HEK293 (cell line): Measurements from ENCODE around the gene AGAP3.

Experiments
- CTCF ChIP-seq: fragments of 450-650 bp; formaldehyde crosslinking; IDR thresholded peaks from 2 replicates; pipeline ENCODE4 v1.5.1; 2016; ENCODE audit warnings: missing biosample characterization, missing genetic modification characterization
- HOXD13 ChIP-seq: sonication (generic); formaldehyde crosslinking; IDR thresholded peaks from 2 replicates; pipeline ENCODE4 v1.8.0; 2022; ENCODE audit warnings: missing genetic modification reagents, borderline replicate concordance
- MEIS1 ChIP-seq: sonication (generic); formaldehyde crosslinking; IDR thresholded peaks from 2 replicates; pipeline ENCODE4 v1.8.1; 2022; ENCODE audit warnings: missing genetic modification reagents, mild to moderate bottlenecking, borderline replicate concordance
- OSR2 ChIP-seq: fragments of 450-650 bp; formaldehyde crosslinking; IDR thresholded peaks from 2 replicates; pipeline ENCODE4 v1.5.1; 2016; ENCODE audit warnings: missing biosample characterization, missing genetic modification characterization
- SALL2 ChIP-seq: fragments of 450-650 bp; formaldehyde crosslinking; IDR thresholded peaks from 2 replicates; pipeline ENCODE4 v1.5.0; 2017; ENCODE audit warnings: missing biosample characterization, mild to moderate bottlenecking, missing genetic modification characterization, borderline replicate concordance
- YY2 ChIP-seq: fragments of 450-650 bp; formaldehyde crosslinking; IDR thresholded peaks from 2 replicates; pipeline ENCODE4 v1.5.1; 2016; ENCODE audit warnings: missing biosample characterization, missing genetic modification characterization
- ZBTB20 ChIP-seq: fragments of 450-650 bp; formaldehyde crosslinking; IDR thresholded peaks from 2 replicates; pipeline ENCODE4 v1.5.1; 2016; ENCODE audit warnings: missing biosample characterization, missing genetic modification characterization
- ZBTB8A ChIP-seq: fragments of 450-650 bp; formaldehyde crosslinking; IDR thresholded peaks from 2 replicates; pipeline ENCODE4 v1.5.1; 2016; ENCODE audit warnings: missing biosample characterization, missing genetic modification characterization
- ZFP37 ChIP-seq: fragments of 450-650 bp; formaldehyde crosslinking; IDR thresholded peaks from 2 replicates; pipeline ENCODE4 v1.5.1; 2016; ENCODE audit warnings: missing biosample characterization, missing genetic modification characterization
- ZNF280C ChIP-seq: fragments of 450-650 bp; formaldehyde crosslinking; IDR thresholded peaks from 2 replicates; pipeline ENCODE4 v1.5.1; 2016; ENCODE audit warnings: missing biosample characterization, missing genetic modification characterization
- ZNF37A ChIP-seq: fragments of 450-650 bp; IDR thresholded peaks from 2 replicates; pipeline ENCODE4 v1.5.1; 2018; ENCODE audit warnings: missing biosample characterization, missing genetic modification characterization
- ZNF518A ChIP-seq: fragments of 450-650 bp; formaldehyde crosslinking; conservative IDR thresholded peaks from 2 replicates; pipeline ENCODE4 v1.5.1; 2016; ENCODE audit warnings: low read depth, missing biosample characterization, missing genetic modification characterization
- ZNF624 ChIP-seq: fragments of 450-650 bp; formaldehyde crosslinking; IDR thresholded peaks from 2 replicates; pipeline ENCODE4 v1.5.1; 2017; ENCODE audit warnings: missing biosample characterization, missing genetic modification characterization
- ZNF747 ChIP-seq: fragments of 450-650 bp; formaldehyde crosslinking; IDR thresholded peaks from 2 replicates; pipeline ENCODE4 v1.5.1; 2016; ENCODE audit warnings: missing biosample characterization, missing genetic modification characterization
- ZNF791 ChIP-seq: fragments of 450-650 bp; formaldehyde crosslinking; IDR thresholded peaks from 2 replicates; pipeline ENCODE4 v1.5.1; 2016; ENCODE audit warnings: missing biosample characterization, missing genetic modification characterization
- ZSCAN5A ChIP-seq: fragments of 450-650 bp; formaldehyde crosslinking; IDR thresholded peaks from 2 replicates; pipeline ENCODE4 v1.5.1; 2016; ENCODE audit warnings: missing biosample characterization, missing genetic modification characterization
- TF ChIP-seq, protein P1 (sequence below): fragments of 450-650 bp; formaldehyde crosslinking; IDR thresholded peaks from 2 replicates; pipeline ENCODE4 v1.5.1; 2016; ENCODE audit warnings: missing biosample characterization, missing genetic modification characterization

The AGAP3 gene

DNA sequence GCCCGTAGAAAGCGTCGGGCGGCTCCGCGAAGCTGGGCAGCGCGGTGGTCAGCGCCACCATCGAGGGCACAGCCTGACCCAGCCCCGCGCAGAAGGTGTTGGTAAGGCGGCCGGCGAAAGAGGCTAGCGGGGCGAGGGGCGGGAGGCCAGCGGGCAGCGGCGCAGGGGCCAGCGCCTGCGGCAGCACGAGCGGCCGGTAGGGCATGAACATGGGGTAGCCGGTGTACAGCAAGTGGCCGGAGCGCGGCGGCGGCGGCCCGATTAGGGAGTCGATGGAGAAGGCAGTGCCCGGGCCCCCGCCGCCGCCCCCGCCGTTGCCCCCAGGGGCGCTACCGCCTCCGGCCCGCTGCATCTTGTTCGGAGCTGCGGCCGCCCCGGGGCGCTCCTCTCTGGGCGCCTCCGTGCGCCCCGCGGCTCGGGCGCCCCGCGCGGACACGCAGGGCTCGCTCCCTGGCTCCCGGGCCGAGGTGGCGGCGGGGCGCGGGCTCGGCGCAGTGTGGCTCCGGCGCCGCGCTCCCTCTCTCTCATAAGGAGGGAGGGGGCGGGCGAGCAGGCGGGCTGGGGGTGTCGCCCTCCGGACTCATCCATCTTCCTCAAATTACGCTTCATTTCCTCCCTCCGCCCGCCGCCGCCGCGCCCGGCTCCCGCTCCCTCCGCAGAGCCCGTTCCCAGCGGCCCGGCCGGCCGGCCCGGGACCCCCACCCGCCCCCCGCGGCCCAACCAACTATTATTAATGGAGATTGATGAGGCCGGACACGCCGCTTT lies 81.1 kb downstream of the AGAP3 start, which contains the start of gene GBX1 (continued):
- TF ChIP-seq, protein P1, sequence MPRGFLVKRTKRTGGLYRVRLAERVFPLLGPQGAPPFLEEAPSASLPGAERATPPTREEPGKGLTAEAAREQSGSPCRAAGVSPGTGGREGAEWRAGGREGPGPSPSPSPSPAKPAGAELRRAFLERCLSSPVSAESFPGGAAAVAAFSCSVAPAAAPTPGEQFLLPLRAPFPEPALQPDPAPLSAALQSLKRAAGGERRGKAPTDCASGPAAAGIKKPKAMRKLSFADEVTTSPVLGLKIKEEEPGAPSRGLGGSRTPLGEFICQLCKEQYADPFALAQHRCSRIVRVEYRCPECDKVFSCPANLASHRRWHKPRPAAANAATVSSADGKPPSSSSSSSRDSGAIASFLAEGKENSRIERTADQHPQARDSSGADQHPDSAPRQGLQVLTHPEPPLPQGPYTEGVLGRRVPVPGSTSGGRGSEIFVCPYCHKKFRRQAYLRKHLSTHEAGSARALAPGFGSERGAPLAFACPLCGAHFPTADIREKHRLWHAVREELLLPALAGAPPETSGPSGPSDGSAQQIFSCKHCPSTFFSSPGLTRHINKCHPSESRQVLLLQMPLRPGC (tag by site-specific recombination): no peak
- TF ChIP-seq YY2 (tag by site-specific recombination): no peak
- TF ChIP-seq CTCF (tag by site-specific recombination): no peak; the same call in 1 of the 2 replicates
- TF ChIP-seq ZNF747 (tag by site-specific recombination): no peak
- TF ChIP-seq ZFP37 (tag by site-specific recombination): no peak
- no peak for TF ChIP-seq HOXD13 (CRISPR knock-in tag)
- TF ChIP-seq SALL2 (tag by site-specific recombination): no peak
- peak; percentile 49; the same call in 1 of the 2 replicates for TF ChIP-seq ZSCAN5A (tag by site-specific recombination)
- no peak for TF ChIP-seq ZNF518A (tag by site-specific recombination)
- no peak for TF ChIP-seq ZNF624 (tag by site-specific recombination)
- peak; percentile 69; the same call in 1 of the 2 replicates for TF ChIP-seq ZBTB20 (tag by site-specific recombination)
- no peak for TF ChIP-seq ZNF280C
- no peak for TF ChIP-seq ZNF37A (tag by site-specific recombination)
- peak; percentile 92 for TF ChIP-seq ZBTB8A (tag by site-specific recombination)
- peak; percentile 23; the same call in 1 of the 2 replicates for TF ChIP-seq MEIS1 (CRISPR knock-in tag)
- TF ChIP-seq OSR2 (tag by site-specific recombination): 0 out of 2 replicates have a peak, but pooled peaks have one; percentile 6
- no peak for TF ChIP-seq ZNF791
